Measurements from ENCODE around the gene RABEPK. TPM values are rescaled to one million over a fixed set of nuclear protein-coding genes. Genes with fewer than 3 reads are reported as not detected.
"Not testable (repeated sequence)": the region's sequence is repeated elsewhere in the genome, so short reads cannot be mapped to it uniquely, and the experiment has no call there.

The RABEPK gene
- total RNA-seq, 1 donor from 2014 or later, result 11.3 TPM

- H3K27ac Mint-ChIP-seq (ENCODE audit: unreplicated experiment), result no peak overlapping the region
- no peaks in the 10 kb centered on the region for H3K36me3 Mint-ChIP-seq (ENCODE audit: unreplicated experiment)
- TF ChIP-seq, protein P1, sequence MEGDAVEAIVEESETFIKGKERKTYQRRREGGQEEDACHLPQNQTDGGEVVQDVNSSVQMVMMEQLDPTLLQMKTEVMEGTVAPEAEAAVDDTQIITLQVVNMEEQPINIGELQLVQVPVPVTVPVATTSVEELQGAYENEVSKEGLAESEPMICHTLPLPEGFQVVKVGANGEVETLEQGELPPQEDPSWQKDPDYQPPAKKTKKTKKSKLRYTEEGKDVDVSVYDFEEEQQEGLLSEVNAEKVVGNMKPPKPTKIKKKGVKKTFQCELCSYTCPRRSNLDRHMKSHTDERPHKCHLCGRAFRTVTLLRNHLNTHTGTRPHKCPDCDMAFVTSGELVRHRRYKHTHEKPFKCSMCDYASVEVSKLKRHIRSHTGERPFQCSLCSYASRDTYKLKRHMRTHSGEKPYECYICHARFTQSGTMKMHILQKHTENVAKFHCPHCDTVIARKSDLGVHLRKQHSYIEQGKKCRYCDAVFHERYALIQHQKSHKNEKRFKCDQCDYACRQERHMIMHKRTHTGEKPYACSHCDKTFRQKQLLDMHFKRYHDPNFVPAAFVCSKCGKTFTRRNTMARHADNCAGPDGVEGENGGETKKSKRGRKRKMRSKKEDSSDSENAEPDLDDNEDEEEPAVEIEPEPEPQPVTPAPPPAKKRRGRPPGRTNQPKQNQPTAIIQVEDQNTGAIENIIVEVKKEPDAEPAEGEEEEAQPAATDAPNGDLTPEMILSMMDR (IDR thresholded peaks at IDR 0.05; ENCODE audit: partially characterized antibody, unreplicated experiment), result no peak
- peaks cover 2% of the 10 kb centered on the region for H3K4me1 Mint-ChIP-seq (ENCODE audit: low read depth, unreplicated experiment)
- H3K9me3 Mint-ChIP-seq (ENCODE audit: unreplicated experiment), result no peaks in the 10 kb centered on the region
- no peak for DNase-seq
- no peak overlapping the region for H3K4me3 Mint-ChIP-seq (ENCODE audit: unreplicated experiment)
- H3K27me3 Mint-ChIP-seq (ENCODE audit: unreplicated experiment), result peaks cover 2% of the 10 kb centered on the region
Measured at GRCh38 chr9:125183054-125183453, 17.3 kb upstream of the RABEPK start.

DNA sequence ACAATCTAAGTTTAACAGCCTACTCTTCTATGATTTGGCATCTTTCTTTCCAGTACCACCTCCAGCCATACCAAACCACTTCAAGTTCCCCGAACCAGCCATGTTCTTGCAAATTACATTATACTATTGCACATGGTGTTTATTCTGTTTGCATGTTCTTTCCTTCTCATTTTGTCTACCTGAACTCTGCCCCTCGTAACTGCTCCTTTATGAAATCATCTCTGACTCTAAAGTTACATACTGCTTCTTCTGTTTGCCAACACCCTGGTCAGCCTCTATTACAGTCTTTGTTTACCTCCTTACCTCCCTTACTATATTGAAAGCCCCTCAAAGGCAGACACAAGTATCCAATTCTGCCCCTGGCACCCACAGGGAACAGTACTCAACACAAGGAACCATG, 16.8 kb upstream of the RABEPK start:
- no peaks in the 10 kb centered on the region for H3K36me3 Mint-ChIP-seq (ENCODE audit: unreplicated experiment)
- H3K27ac Mint-ChIP-seq (ENCODE audit: unreplicated experiment), result no peak overlapping the region
- TF ChIP-seq, protein P1 (IDR thresholded peaks at IDR 0.05; ENCODE audit: partially characterized antibody, unreplicated experiment), result no peak
- peaks cover 2% of the 10 kb centered on the region for H3K27me3 Mint-ChIP-seq (ENCODE audit: unreplicated experiment)
- H3K4me3 Mint-ChIP-seq (ENCODE audit: unreplicated experiment), result no peak overlapping the region
- no peaks in the 10 kb centered on the region for H3K9me3 Mint-ChIP-seq (ENCODE audit: unreplicated experiment)
- no peak for DNase-seq
- H3K4me1 Mint-ChIP-seq (ENCODE audit: low read depth, unreplicated experiment), result peaks cover 2% of the 10 kb centered on the region

- TF ChIP-seq, protein P1 (IDR thresholded peaks at IDR 0.05; ENCODE audit: partially characterized antibody, unreplicated experiment), result no peak
- peaks cover 2% of the 10 kb centered on the region for H3K4me1 Mint-ChIP-seq (ENCODE audit: low read depth, unreplicated experiment)
- peaks cover 3% of the 10 kb centered on the region for H3K27me3 Mint-ChIP-seq (ENCODE audit: unreplicated experiment)
- H3K36me3 Mint-ChIP-seq (ENCODE audit: unreplicated experiment), result no peaks in the 10 kb centered on the region
- H3K27ac Mint-ChIP-seq (ENCODE audit: unreplicated experiment), result no peak overlapping the region
- peak; percentile 46 for DNase-seq
- H3K9me3 Mint-ChIP-seq (ENCODE audit: unreplicated experiment), result peaks cover 6% of the 10 kb centered on the region
- H3K4me3 Mint-ChIP-seq (ENCODE audit: unreplicated experiment), result peak overlapping the region; percentile 97
Measured at GRCh38 chr9:125189011-125189360, 11.4 kb upstream of the RABEPK start.

DNA sequence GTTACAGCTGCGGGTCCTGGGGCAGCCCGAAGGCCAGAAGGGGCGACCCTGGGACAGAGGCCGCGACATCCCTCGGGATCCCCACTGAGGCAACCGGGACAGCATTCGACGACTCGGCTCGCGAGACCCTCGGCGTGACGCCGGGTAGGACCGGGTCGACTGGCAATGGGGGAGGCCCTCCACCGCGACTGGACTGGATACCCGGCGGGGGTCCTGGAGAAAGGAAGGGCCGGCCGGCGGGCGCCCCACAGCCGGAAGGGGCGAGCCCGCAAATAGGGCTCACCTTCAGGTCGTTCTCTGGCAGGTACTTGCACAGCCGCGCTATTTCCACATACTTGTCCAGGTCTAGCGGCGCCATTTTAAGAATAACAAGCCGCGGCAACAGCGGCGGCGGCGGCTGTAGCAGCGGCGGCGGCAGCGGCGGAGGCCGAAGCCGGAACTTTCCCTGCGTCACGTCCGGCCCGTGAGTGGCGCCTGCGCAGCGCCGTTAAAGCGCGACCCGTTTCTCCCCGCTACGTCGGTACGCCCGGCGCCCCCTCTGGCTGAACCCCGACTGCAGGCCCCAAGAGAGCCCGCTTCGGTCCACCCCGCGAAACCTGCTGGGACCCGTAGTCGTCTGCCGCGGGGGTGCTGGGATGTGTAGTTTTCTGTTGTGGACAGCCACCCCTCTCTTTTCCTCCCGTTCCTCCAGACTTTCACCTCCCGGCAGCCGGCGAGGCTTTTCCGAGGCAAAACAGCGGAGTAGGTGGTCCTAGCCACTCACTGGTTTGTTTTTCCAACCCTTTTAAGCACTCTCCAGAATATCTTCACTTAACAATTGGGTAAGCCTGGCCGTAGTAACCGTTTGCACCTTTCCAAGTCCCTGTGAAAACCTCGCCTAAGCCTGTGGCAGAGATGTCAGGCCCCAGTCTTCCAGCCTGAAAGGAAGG, 10.7 kb upstream of the RABEPK start, which contains the start of gene PPP6C:
Gene PPP6C, minus strand, starts transcription at position 443 of the 929 bp plus-strand sequence. Its CDS starts 85 bp downstream, at position 358.
- Mint-ChIP-seq H3K27ac (ENCODE audit: unreplicated experiment) (peak within 1 kb of the TSS; percentile 97), H3K9me3 (ENCODE audit: unreplicated experiment) (peaks cover 6% of the 10 kb centered on the region), H3K27me3 (ENCODE audit: unreplicated experiment) (peaks cover 3% of the 10 kb centered on the region), H3K4me3 (ENCODE audit: unreplicated experiment) (peak within 1 kb of the TSS; percentile 97), H3K36me3 (ENCODE audit: unreplicated experiment) (no peaks in the 10 kb centered on the region), H3K4me1 (ENCODE audit: low read depth, unreplicated experiment) (peaks cover 2% of the 10 kb centered on the region)
- peak; percentile 98 for DNase-seq
- TF ChIP-seq, protein P1 (IDR thresholded peaks at IDR 0.05; ENCODE audit: partially characterized antibody, unreplicated experiment), result peak; percentile 37

DNA sequence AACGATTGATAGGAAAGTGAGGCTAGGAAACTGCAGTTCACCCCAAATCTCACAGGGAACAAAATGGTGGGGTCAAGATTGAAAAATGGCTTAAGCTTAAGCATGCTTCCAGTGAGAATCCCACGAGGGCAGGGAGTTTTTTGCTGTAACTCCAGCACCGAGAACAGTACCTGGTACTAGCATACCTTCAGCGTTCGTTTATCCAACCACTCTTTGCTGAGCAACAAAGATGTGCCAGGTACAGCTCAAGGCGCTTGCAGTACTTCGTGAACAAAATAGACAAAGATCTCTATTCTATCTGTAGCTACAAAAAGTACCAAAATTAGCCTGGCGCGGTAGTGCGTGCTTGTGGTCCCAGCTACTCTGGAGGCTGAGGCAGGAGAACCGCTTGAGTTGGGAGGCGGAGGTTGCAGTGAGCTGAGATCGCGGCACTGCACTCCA, 10.0 kb upstream of the RABEPK start:
- Mint-ChIP-seq H3K9me3 (ENCODE audit: unreplicated experiment) (peaks cover 6% of the 10 kb centered on the region), H3K36me3 (ENCODE audit: unreplicated experiment) (no peaks in the 10 kb centered on the region), H3K27ac (ENCODE audit: unreplicated experiment) (peak overlapping the region; percentile 97), H3K27me3 (ENCODE audit: unreplicated experiment) (peaks cover 3% of the 10 kb centered on the region), H3K4me1 (ENCODE audit: low read depth, unreplicated experiment) (peaks cover 2% of the 10 kb centered on the region), H3K4me3 (ENCODE audit: unreplicated experiment) (peak overlapping the region; percentile 97)
- TF ChIP-seq, protein P1 (IDR thresholded peaks at IDR 0.05; ENCODE audit: partially characterized antibody, unreplicated experiment), result no peak
- no peak for DNase-seq

DNA sequence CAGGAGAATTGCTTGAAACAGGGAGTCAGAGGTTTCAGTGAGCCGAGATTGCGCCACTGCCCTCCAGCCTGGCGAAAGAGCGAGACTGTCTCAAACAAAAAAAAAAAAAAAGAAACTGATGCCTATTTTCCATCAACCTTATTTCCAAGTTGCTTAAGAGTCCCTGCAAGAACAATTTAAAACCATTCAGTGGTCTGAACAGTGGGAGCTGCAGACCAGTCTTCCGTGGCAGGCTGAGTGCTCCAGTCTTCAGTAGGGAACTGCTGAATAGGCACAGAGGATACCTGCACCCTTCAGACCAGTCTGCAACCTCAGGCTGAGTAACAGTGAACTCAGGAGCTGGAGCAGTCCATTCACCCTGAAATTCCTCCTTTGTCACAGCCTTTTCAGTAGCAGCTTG, 5.9 kb upstream of the RABEPK start:
- not testable (repeated sequence) for H3K9me3 Mint-ChIP-seq (ENCODE audit: unreplicated experiment); DNase-seq; H3K27me3 Mint-ChIP-seq (ENCODE audit: unreplicated experiment); H3K4me1 Mint-ChIP-seq (ENCODE audit: low read depth, unreplicated experiment); H3K27ac Mint-ChIP-seq (ENCODE audit: unreplicated experiment); H3K36me3 Mint-ChIP-seq (ENCODE audit: unreplicated experiment); H3K4me3 Mint-ChIP-seq (ENCODE audit: unreplicated experiment)

- not testable (repeated sequence) for H3K4me1 Mint-ChIP-seq (ENCODE audit: low read depth, unreplicated experiment); H3K36me3 Mint-ChIP-seq (ENCODE audit: unreplicated experiment); DNase-seq; H3K4me3 Mint-ChIP-seq (ENCODE audit: unreplicated experiment); H3K27ac Mint-ChIP-seq (ENCODE audit: unreplicated experiment); H3K27me3 Mint-ChIP-seq (ENCODE audit: unreplicated experiment); H3K9me3 Mint-ChIP-seq (ENCODE audit: unreplicated experiment)
Measured at GRCh38 chr9:125195591-125195990, 4.8 kb upstream of the RABEPK start.

Measured in glutamatergic neuron (in vitro differentiated cells).